ENCODE results near the gene CALN1. TPM values are rescaled to one million over a fixed set of nuclear protein-coding genes. Genes with fewer than 3 reads are reported as not detected.

Gene CALN1
- total RNA-seq, 1 donor from 2014 or later = not detected

DNA sequence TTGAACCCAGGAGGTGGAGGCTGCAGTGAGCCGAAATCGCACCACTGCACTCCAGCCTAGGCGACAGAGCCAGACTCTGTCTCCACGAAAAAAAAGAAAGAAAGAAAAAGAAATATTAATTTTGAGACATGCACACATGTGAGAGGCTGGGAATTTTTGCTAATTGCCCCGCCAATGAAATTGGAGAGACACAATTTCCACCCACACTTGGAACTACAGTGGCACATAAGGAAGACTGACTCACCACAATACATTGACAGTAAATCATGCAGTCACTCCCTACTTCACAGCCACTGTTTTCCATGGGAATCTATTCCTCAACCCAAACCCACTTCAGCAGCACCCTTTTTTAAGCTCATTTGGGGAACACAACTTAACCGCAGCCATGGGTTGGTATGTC, 139.7 kb downstream of the CALN1 start:
- no peak for TF ChIP-seq CTCF (IDR thresholded peaks at IDR 0.05; ENCODE audit: insufficient read depth, low read length, severe bottlenecking)
- no peak for FAIRE-seq

GRCh38 chr7:72268796-72269195, 143.3 kb downstream of the CALN1 start:
- no peak for FAIRE-seq
- no peak for TF ChIP-seq CTCF (IDR thresholded peaks at IDR 0.05; ENCODE audit: insufficient read depth, low read length, severe bottlenecking)
- H3K4me3 ChIP-seq (ENCODE audit: low read depth, low read length) = no peak overlapping the region

More for the DNA sequence above, 139.7 kb downstream of the CALN1 start:
- Histone ChIP-seq H3K36me3 (ENCODE audit: control insufficient read depth, insufficient read depth, low read length) (no peaks in the 10 kb centered on the region), H3K4me3 (ENCODE audit: low read depth, low read length) (no peak overlapping the region), H3K27me3 (ENCODE audit: control insufficient read depth, insufficient read depth, low read length) (no peaks in the 10 kb centered on the region)
- no peak for DNase-seq (ENCODE audit: low read depth)

GRCh38 chr7:72268090-72268489, 144.0 kb downstream of the CALN1 start:
- TF ChIP-seq CTCF (IDR thresholded peaks at IDR 0.05; ENCODE audit: insufficient read depth, low read length, severe bottlenecking) = no peak
- Histone ChIP-seq H3K36me3 (ENCODE audit: control insufficient read depth, insufficient read depth, low read length) (no peaks in the 10 kb centered on the region), H3K4me3 (ENCODE audit: low read depth, low read length) (no peak overlapping the region), H3K27me3 (ENCODE audit: control insufficient read depth, insufficient read depth, low read length) (no peaks in the 10 kb centered on the region)
- DNase-seq (ENCODE audit: low read depth) (no peak), FAIRE-seq (no peak)

More at GRCh38 chr7:72268796-72269195, 143.3 kb downstream of the CALN1 start:
- Histone ChIP-seq H3K36me3 (ENCODE audit: control insufficient read depth, insufficient read depth, low read length) (no peaks in the 10 kb centered on the region), H3K27me3 (ENCODE audit: control insufficient read depth, insufficient read depth, low read length) (no peaks in the 10 kb centered on the region)
- DNase-seq (ENCODE audit: low read depth) = no peak

- no peaks in the 10 kb centered on the region for H3K36me3 ChIP-seq (ENCODE audit: control insufficient read depth, insufficient read depth, low read length)
- no peak for DNase-seq (ENCODE audit: low read depth)
- H3K4me3 ChIP-seq (ENCODE audit: low read depth, low read length) = no peak overlapping the region
- no peak for TF ChIP-seq CTCF (IDR thresholded peaks at IDR 0.05; ENCODE audit: insufficient read depth, low read length, severe bottlenecking)
- FAIRE-seq = no peak
- H3K27me3 ChIP-seq (ENCODE audit: control insufficient read depth, insufficient read depth, low read length) = no peaks in the 10 kb centered on the region
Observed at GRCh38 chr7:72267291-72267800, 144.8 kb downstream of the CALN1 start.

- Histone ChIP-seq H3K27me3 (ENCODE audit: control insufficient read depth, insufficient read depth, low read length) (no peaks in the 10 kb centered on the region), H3K36me3 (ENCODE audit: control insufficient read depth, insufficient read depth, low read length) (no peaks in the 10 kb centered on the region), H3K4me3 (ENCODE audit: low read depth, low read length) (no peak overlapping the region)
- FAIRE-seq (peak; percentile 72), DNase-seq (ENCODE audit: low read depth) (no peak)
- TF ChIP-seq CTCF (IDR thresholded peaks at IDR 0.05; ENCODE audit: insufficient read depth, low read length, severe bottlenecking) = no peak
Observed at GRCh38 chr7:72266771-72267170, 145.4 kb downstream of the CALN1 start.
